Stimulated activated CD8-positive, alpha-beta memory T cell treated with anti-CD3 and anti-CD28 coated beads, Interleukin-12 subunit alpha, Interleukin-12 subunit beta, amount 100 ng/mL, for 24 hours (primary cell): ENCODE measurements around the gene PIK3IP1.

Experiments used
- DNase-seq: peaks from one replicate; pipeline ENCODE4 v3.0.0-alpha.2; 2020; ENCODE audit errors: extremely low read depth

The PIK3IP1 gene

GRCh38 chr22:31278626-31279326, 13.5 kb downstream of the PIK3IP1 start:
- no peak for DNase-seq

- DNase-seq = no peak
These were observed 14.1 kb downstream of the PIK3IP1 start for GRCh38 chr22:31278151-31278621.

- no peak for DNase-seq
These were observed 14.5 kb downstream of the PIK3IP1 start for GRCh38 chr22:31277741-31278140.

GRCh38 chr22:31276426-31277167, 15.7 kb downstream of the PIK3IP1 start:
- no peak for DNase-seq

- DNase-seq = no peak
These were observed 16.7 kb downstream of the PIK3IP1 start for GRCh38 chr22:31275576-31275975.

- DNase-seq = no peak
These were observed 17.3 kb downstream of the PIK3IP1 start for GRCh38 chr22:31275018-31275417.

GRCh38 chr22:31274017-31274416, 18.3 kb downstream of the PIK3IP1 start:
- no peak for DNase-seq

- no peak for DNase-seq
These were observed 19.5 kb downstream of the PIK3IP1 start for GRCh38 chr22:31272522-31273446.

- DNase-seq = no peak
These were observed 20.8 kb downstream of the PIK3IP1 start for GRCh38 chr22:31271485-31271884.

GRCh38 chr22:31271026-31271425, 21.3 kb downstream of the PIK3IP1 start:
- DNase-seq = no peak

GRCh38 chr22:31269892-31270579, 22.3 kb downstream of the PIK3IP1 start:
- no peak for DNase-seq

GRCh38 chr22:31268281-31268680, 24.0 kb downstream of the PIK3IP1 start:
- DNase-seq = no peak

- DNase-seq = no peak
These were observed 28.2 kb downstream of the PIK3IP1 start for GRCh38 chr22:31263896-31264640.

GRCh38 chr22:31262312-31263133, 29.8 kb downstream of the PIK3IP1 start:
- DNase-seq = no peak

GRCh38 chr22:31260474-31260856, 31.8 kb downstream of the PIK3IP1 start:
- DNase-seq = no peak

GRCh38 chr22:31259798-31260473, 32.4 kb downstream of the PIK3IP1 start:
- no peak for DNase-seq

GRCh38 chr22:31253949-31254348, 38.3 kb downstream of the PIK3IP1 start:
- no peak for DNase-seq

- no peak for DNase-seq
These were observed 41.3 kb downstream of the PIK3IP1 start for GRCh38 chr22:31250740-31251600.
